Panc1 (cell line): ENCODE data around the gene MRPL41. TPM values are rescaled to one million over a fixed set of nuclear protein-coding genes. Genes with fewer than 3 reads are reported as not detected.

Experiments
- ATAC-seq: fragments of 200-7000 bp; cut with Tn5 transposase; 2 replicates; pipeline ENCODE4 v1.9.1; 2020; ENCODE audit warnings: mild to moderate bottlenecking, moderate library complexity
- Bru-seq: library from RNA; stranded (reverse); fragments of 400-500 nt; gene quantifications from one replicate; lab custom pipeline; 2021; lab: Mats Ljungman, UMichigan
- BruChase-seq, 2 experiments: library from RNA; stranded (reverse); fragments of 400-500 nt; gene quantifications; one replicate each; lab custom pipeline; 2021; lab: Mats Ljungman, UMichigan
- BruUV-seq: library from RNA; stranded (reverse); fragments of 400-500 nt; replicated peaks from 2 replicates; lab custom pipeline; 2021; lab: Mats Ljungman, UMichigan
- CTCF ChIA-PET: fragments of 300-600 bp; sonication (Branson Sonifier 250); formaldehyde crosslinking; loops from one replicate; lab custom pipeline; 2022; ENCODE audit warnings: antibody characterized with exemption; lab: Charles Lee
- POLR2A ChIA-PET: fragments of 300-600 bp; sonication (Branson Sonifier 250); formaldehyde crosslinking; loops from one replicate; lab custom pipeline; 2022; ENCODE audit warnings: antibody characterized with exemption; lab: Charles Lee
- DNase-seq: peaks from one replicate; pipeline ENCODE4 v3.0.0-alpha.2; 2010; ENCODE audit warnings: low read depth, low spot score
- H3K27ac ChIP-seq: 2 replicates; pipeline ENCODE4 v1.5.1; 2011; ENCODE audit warnings: mild to moderate bottlenecking, low read length, inconsistent platforms
- H3K27me3 ChIP-seq: fragments of 200-500 bp; sonication (Bioruptor generic); 2 replicates; pipeline ENCODE4 v1.6.0; 2014; ENCODE audit warnings: low read length, inconsistent platforms; ENCODE audit not compliant: control insufficient read depth, insufficient read depth
- H3K36me3 ChIP-seq: fragments of 200-500 bp; sonication (Bioruptor generic); 2 replicates; pipeline ENCODE4 v1.5.1; 2014; ENCODE audit warnings: inconsistent platforms, mild to moderate bottlenecking, low read length, moderate library complexity; ENCODE audit not compliant: control insufficient read depth, insufficient read depth
- H3K4me1 ChIP-seq: 2 replicates; pipeline ENCODE4 v1.5.1; 2011; ENCODE audit warnings: inconsistent platforms, mild to moderate bottlenecking, low read length, moderate library complexity; ENCODE audit not compliant: control insufficient read depth, insufficient read depth
- H3K4me3 ChIP-seq, 2 experiments: 2 replicates each; pipeline ENCODE4 v1.5.1; 2011 to 2012; ENCODE audit warnings: low read depth in 2 of 2, low read length in 2 of 2, mild to moderate bottlenecking in 2 of 2, inconsistent platforms in 1 of 2, moderate library complexity in 1 of 2
- H3K9me3 ChIP-seq: fragments of 200-500 bp; sonication (Bioruptor generic); 2 replicates; pipeline ENCODE4 v1.5.1; 2014; ENCODE audit warnings: low read depth, mild to moderate bottlenecking, inconsistent platforms, low read length, moderate library complexity; ENCODE audit not compliant: control insufficient read depth, insufficient read depth
- POLR2AphosphoS5 ChIP-seq: IDR thresholded peaks from 2 replicates; pipeline ENCODE4 v1.6.1; 2012; ENCODE audit warnings: mild to moderate bottlenecking, low read depth, low read length, moderate library complexity
- SIN3A ChIP-seq: IDR thresholded peaks from 2 replicates; pipeline ENCODE4 v1.6.1; 2012; ENCODE audit warnings: low read depth, mild to moderate bottlenecking, low read length, moderate library complexity, borderline replicate concordance; ENCODE audit not compliant: insufficient read depth
- TCF7L2 ChIP-seq: IDR thresholded peaks from 2 replicates; pipeline ENCODE4 v1.6.1; 2011; ENCODE audit warnings: mild to moderate bottlenecking, low read depth, low read length, inconsistent platforms
- in situ Hi-C: cut with HindIII; loops from 2 replicates; pipeline ENCODE4 v1.10.0; 2016; ENCODE audit warnings: low sequenced_read_pairs, low pct_unique_long_range_greater_than_20kb
- intact Hi-C: fragments of 100-400 bp; cut with micrococcal nuclease; formaldehyde crosslinking; loops from one replicate; pipeline ENCODE4 v1.10.0; 2022; ENCODE audit not compliant: unreplicated experiment
- long read RNA-seq: library from polyadenylated mRNA; unstranded; transcript quantifications from one replicate; pipeline ENCODE4 v2.0.0, GENCODE V29; 2021; ENCODE audit not compliant: unreplicated experiment
- polyA plus RNA-seq: library from polyadenylated mRNA; unstranded; fragments of >200 nt; gene quantifications from one replicate; pipeline ENCODE4 v1.2.1, GENCODE V29; 2012; ENCODE audit warnings: missing spikeins; ENCODE audit not compliant: insufficient read length
- total RNA-seq: library from RNA; stranded (reverse); gene quantifications from one replicate; pipeline ENCODE4 v1.2.1, GENCODE V29; 2021; ENCODE audit not compliant: unreplicated experiment
- TF ChIP-seq, protein P1 (sequence below): fragments of 450-650 bp; IDR thresholded peaks from 2 replicates; pipeline ENCODE4 v1.5.1; 2017; ENCODE audit warnings: mild to moderate bottlenecking
- TF ChIP-seq, protein P2 (sequence below), 2 experiments: IDR thresholded peaks; 2 replicates each; pipeline ENCODE4 v1.6.1; 2011 to 2012; ENCODE audit warnings: low read depth in 2 of 2, control low read depth in 1 of 2, low read length in 1 of 2, mild to moderate bottlenecking in 1 of 2, moderate library complexity in 1 of 2; ENCODE audit not compliant: insufficient read depth in 1 of 2

The MRPL41 gene
- total RNA-seq, result 86.4 TPM
- polyA plus RNA-seq, result 129 TPM
- percentile 85 among the genes with signal in this experiment for Bru-seq, nascent RNA
- BruChase-seq, experiment 1, labeled RNA remaining after a 2-hour chase, result percentile 87 among the genes with signal in this experiment
- percentile 94 among the genes with signal in this experiment for BruChase-seq, experiment 2, labeled RNA remaining after a 6-hour chase
- long read RNA-seq, transcript MRPL41-201 (2 exons, 1,262 nt), result major isoform, 156 of 165 reads
- long read RNA-seq, partial matches to known transcripts, result 9 of 165 reads
- long read RNA-seq, other reads (novel, unspliced or antisense), result 0 of 165 reads

DNA sequence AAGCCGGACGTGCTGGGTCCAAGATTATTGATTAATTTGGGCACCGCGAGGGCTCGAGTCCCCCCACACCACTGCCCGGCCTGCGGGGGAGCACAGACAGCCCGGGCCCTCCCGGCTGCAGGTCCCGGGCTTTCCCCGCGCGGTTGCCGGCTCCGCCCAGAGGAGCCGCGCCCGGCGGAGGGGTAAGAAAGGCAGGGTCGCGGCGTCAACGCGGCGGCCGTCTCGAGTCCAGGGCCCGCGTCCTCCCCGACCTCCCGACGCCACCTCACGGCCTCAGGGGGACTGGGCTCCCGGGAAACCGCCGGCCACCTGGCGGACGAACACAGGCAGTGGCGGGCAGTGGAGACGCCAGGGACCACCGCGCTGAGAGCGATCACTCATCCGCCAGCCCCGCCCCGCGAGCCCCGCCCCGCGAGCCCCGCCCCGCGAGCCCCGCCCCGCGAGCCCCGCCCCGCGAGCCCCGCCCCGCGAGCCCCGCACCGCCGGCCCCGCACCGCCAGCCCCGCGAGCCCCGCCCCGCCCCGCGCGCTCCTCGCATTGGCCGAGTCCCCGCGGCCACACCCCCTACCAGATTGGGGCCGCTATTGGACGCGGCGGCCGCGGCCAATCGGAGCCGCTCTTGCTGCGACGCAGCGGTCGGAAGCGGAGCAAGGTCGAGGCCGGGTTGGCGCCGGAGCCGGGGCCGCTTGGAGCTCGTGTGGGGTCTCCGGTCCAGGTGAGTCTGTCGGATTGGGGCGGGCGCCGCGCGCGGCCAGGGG is at the start of gene MRPL41:
Gene MRPL41 (plus strand): TSS at position 616 of the 758 bp plus-strand sequence. CDS start 203 bp downstream, outside the sequence.
- in situ Hi-C loops, result no loop called here
- intact Hi-C loops, result no loop called here
- Histone ChIP-seq H3K4me3 (peak within 1 kb of the TSS; percentile 68 to 80), H3K27ac (peak within 1 kb of the TSS; percentile 82), H3K9me3 (no peaks in the 10 kb centered on the region), H3K36me3 (peaks cover 2% of the 10 kb centered on the region), H3K27me3 (no peaks in the 10 kb centered on the region), H3K4me1 (peaks cover 4% of the 10 kb centered on the region; the same call in 1 of the 2 replicates)
- DNase-seq, result no peak
- CTCF ChIA-PET, result no interaction called here
- TF ChIP-seq SIN3A (0 out of 2 replicates have a peak, but pooled peaks have one; percentile 9), POLR2AphosphoS5 (peak; percentile 81)
- TF ChIP-seq, protein P1, sequence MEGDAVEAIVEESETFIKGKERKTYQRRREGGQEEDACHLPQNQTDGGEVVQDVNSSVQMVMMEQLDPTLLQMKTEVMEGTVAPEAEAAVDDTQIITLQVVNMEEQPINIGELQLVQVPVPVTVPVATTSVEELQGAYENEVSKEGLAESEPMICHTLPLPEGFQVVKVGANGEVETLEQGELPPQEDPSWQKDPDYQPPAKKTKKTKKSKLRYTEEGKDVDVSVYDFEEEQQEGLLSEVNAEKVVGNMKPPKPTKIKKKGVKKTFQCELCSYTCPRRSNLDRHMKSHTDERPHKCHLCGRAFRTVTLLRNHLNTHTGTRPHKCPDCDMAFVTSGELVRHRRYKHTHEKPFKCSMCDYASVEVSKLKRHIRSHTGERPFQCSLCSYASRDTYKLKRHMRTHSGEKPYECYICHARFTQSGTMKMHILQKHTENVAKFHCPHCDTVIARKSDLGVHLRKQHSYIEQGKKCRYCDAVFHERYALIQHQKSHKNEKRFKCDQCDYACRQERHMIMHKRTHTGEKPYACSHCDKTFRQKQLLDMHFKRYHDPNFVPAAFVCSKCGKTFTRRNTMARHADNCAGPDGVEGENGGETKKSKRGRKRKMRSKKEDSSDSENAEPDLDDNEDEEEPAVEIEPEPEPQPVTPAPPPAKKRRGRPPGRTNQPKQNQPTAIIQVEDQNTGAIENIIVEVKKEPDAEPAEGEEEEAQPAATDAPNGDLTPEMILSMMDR, result no peak; the same call in 1 of the 2 replicates
- POLR2A ChIA-PET, result no interaction called here
- ATAC-seq, result peak; percentile 95
- no TSS peak for BruUV-seq

DNA sequence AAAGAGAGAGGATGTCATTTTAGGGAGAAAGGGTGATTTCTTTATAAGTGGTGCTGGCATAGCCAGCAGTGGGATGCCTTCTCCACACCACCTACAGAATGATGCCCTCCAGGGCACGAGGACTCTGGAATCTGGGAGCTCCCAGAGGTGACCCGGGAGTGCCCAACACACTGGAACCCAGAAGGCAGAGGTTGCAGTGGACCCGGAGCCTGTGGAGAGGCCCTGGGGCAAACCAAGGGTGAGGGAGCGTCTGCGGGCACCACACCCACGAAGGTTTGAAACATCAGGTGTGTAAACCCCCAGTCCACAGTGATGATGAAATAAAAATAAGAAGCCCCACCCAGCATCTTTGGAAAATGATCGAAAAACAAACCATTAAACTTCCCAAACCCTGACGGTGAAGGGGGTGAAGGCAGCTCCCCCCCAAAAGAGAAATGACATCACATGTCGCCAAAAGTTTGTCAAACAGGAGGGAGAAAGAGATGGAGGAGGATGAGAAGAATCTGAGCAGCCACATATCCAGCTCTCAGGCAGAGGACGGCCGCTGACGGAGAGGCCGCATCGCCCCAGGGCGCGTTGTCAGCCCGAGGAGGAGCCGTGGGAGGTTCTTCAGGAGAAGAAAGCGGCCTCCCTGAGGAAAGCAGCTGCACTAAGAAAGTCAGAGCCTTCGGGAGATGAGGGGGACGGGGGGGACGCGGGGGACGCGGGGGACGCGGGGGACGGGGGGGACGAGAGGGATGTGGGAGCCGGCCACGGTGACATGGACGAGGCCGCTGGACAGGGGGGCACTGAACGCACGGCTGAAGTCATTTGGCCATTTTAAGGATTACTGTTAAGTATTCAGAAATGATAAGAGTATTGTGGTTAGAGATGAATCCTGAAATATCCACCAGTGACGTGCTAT is 49.4 kb upstream of the MRPL41 start:
- no peaks in the 10 kb centered on the region for H3K36me3 ChIP-seq
- no peaks in the 10 kb centered on the region for H3K27me3 ChIP-seq
- ATAC-seq (peak; percentile 79), DNase-seq (no peak)
- TF ChIP-seq, protein P2, sequence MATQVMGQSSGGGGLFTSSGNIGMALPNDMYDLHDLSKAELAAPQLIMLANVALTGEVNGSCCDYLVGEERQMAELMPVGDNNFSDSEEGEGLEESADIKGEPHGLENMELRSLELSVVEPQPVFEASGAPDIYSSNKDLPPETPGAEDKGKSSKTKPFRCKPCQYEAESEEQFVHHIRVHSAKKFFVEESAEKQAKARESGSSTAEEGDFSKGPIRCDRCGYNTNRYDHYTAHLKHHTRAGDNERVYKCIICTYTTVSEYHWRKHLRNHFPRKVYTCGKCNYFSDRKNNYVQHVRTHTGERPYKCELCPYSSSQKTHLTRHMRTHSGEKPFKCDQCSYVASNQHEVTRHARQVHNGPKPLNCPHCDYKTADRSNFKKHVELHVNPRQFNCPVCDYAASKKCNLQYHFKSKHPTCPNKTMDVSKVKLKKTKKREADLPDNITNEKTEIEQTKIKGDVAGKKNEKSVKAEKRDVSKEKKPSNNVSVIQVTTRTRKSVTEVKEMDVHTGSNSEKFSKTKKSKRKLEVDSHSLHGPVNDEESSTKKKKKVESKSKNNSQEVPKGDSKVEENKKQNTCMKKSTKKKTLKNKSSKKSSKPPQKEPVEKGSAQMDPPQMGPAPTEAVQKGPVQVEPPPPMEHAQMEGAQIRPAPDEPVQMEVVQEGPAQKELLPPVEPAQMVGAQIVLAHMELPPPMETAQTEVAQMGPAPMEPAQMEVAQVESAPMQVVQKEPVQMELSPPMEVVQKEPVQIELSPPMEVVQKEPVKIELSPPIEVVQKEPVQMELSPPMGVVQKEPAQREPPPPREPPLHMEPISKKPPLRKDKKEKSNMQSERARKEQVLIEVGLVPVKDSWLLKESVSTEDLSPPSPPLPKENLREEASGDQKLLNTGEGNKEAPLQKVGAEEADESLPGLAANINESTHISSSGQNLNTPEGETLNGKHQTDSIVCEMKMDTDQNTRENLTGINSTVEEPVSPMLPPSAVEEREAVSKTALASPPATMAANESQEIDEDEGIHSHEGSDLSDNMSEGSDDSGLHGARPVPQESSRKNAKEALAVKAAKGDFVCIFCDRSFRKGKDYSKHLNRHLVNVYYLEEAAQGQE (IDR thresholded peaks at IDR 0.05; ENCODE audit: insufficient read depth in 1 of 2, low read depth in 2 of 2, low read length in 1 of 2), result no peak
- no peak for TF ChIP-seq TCF7L2
- no peak for TF ChIP-seq SIN3A
- TF ChIP-seq POLR2AphosphoS5, result no peak
- TF ChIP-seq, protein P1, result no peak
- no peak overlapping the region for H3K27ac ChIP-seq
- intact Hi-C loops (no loop called here), in situ Hi-C loops (no loop called here)
- ChIA-PET POLR2A (no interaction called here), CTCF (no interaction called here)
- no peaks in the 10 kb centered on the region; the same call in 1 of the 2 replicates for H3K4me1 ChIP-seq
- no TSS peak for BruUV-seq
- no peaks in the 10 kb centered on the region for H3K9me3 ChIP-seq
- H3K4me3 ChIP-seq, result peak overlapping the region in 1 of 2 experiments; percentile 14; a peak in 1 of 4 replicates
